ENCODE data around the gene ELOVL7.

ELOVL7 gene

DNA sequence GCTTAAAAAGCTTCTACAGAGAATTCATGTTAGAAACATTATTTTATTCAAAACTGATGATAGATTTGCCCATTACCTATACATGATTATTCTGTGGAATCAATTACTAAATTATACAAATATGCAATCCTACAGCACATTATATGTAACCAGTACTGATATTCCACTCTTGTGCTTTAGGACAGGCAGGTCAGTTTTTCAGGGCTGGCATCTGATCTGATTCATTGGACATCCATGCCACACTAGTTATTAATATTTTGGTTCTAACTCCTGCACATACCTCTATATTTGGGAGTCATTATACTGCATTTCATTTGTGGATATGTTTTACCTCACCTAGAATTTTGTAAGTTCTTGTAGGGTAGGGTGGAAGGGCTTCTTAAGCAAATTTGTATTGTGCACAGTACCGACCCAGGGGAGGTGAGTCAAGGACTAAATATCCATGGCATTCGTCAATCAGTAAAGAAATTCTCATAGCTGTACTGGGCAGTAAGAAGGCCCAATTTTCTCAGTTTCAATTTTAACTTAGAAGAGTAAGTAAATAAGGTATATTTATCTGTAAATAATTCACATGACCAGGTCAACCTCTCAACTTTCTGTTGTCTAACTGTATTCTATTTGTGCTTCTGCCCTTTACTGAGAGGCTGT is 33.5 kb downstream of the ELOVL7 start:
- TF ChIP-seq, protein P1, sequence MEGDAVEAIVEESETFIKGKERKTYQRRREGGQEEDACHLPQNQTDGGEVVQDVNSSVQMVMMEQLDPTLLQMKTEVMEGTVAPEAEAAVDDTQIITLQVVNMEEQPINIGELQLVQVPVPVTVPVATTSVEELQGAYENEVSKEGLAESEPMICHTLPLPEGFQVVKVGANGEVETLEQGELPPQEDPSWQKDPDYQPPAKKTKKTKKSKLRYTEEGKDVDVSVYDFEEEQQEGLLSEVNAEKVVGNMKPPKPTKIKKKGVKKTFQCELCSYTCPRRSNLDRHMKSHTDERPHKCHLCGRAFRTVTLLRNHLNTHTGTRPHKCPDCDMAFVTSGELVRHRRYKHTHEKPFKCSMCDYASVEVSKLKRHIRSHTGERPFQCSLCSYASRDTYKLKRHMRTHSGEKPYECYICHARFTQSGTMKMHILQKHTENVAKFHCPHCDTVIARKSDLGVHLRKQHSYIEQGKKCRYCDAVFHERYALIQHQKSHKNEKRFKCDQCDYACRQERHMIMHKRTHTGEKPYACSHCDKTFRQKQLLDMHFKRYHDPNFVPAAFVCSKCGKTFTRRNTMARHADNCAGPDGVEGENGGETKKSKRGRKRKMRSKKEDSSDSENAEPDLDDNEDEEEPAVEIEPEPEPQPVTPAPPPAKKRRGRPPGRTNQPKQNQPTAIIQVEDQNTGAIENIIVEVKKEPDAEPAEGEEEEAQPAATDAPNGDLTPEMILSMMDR (conservative IDR thresholded peaks at IDR 0.05; ENCODE audit: low read depth, low read length) = no peak
- peak; percentile 48 for DNase-seq (ENCODE audit: low read depth)
- no peak overlapping the region for H3K4me3 ChIP-seq (ENCODE audit: low read depth, low read length)

DNA sequence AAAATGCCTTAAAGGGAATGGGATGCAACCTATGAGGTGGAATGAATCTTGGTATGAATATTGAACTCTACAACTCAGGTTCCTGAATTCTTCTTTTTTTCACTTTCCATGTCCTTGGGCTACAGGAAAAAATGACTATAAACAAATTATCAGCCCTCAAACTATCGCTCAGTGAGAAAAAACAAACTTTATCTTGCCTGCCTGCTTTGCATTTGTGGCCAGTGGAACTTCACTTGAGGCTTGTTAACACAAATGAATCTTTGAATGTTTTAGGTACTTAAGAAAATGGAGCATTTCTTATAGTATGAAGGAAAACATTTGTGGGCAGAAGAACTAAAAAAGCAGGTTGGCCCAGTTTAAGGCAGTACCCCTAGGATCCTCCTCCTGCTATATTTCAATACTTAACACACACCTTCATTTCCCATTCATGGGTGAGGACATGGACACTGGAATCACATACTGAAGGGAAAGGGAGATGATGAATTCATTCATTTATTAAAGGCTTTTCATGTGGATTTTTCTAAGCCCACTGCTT is 34.1 kb downstream of the ELOVL7 start:
- H3K4me3 ChIP-seq (ENCODE audit: low read depth, low read length) = no peak overlapping the region
- no peak for DNase-seq (ENCODE audit: low read depth)
- TF ChIP-seq, protein P1 (conservative IDR thresholded peaks at IDR 0.05; ENCODE audit: low read depth, low read length) = no peak

DNA sequence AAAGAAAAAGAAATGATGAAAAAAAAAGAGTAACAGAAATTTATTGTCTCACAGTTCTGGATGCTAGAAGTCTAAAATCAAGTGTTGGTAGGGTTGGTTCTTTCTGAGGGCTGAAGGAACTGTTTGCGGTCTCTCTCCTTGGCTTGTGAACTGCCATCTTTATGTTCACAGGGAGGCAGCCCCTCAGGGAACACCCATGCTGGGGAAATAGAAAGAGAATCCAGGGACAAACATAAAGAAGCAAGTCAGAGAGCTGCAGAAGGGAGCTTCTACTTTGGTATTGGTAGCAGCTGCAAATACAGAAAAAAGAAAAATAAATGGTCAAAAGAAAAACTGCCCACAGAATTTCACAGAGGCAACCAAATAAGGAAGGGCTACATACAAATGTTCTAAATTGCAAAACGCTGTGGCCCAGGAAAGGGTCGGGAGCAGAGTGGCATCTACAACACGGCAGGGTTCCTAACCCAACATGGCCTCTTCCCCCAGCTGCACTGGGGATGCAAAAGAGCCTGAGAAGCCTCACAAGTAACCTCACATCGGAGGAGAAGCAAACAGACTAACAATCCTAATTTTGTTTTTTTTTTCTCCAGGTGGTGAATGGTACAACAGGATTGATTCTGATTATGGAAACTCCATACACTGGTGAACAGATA is 37.4 kb downstream of the ELOVL7 start:
- no peak for DNase-seq (ENCODE audit: low read depth)

DNA sequence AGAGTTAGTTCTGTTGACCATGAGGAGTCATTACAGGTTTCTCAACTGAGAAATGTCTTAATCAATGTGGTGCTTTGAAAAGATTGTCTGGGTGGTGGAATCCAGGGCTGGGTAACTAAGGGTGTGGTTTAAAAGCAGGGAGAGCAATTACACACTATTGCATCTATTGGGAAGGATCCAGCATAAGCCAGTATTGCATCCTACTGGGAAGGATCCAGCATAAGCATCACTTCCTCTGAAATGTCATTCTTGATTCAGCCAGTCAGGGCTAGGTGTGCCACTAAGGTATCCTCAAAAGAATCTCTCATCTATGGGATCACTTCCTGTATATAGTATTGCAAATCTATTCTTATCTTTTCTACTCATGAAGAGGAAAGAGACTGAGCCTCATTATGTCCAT is 38.6 kb downstream of the ELOVL7 start:
- no peak overlapping the region for H3K4me3 ChIP-seq (ENCODE audit: low read depth, low read length)
- TF ChIP-seq, protein P1 (conservative IDR thresholded peaks at IDR 0.05; ENCODE audit: low read depth, low read length) = no peak
- no peak for DNase-seq (ENCODE audit: low read depth)

More for the DNA sequence above, 37.4 kb downstream of the ELOVL7 start:
- no peak overlapping the region for H3K4me3 ChIP-seq (ENCODE audit: low read depth, low read length)
- TF ChIP-seq, protein P1 (conservative IDR thresholded peaks at IDR 0.05; ENCODE audit: low read depth, low read length) = no peak

DNA sequence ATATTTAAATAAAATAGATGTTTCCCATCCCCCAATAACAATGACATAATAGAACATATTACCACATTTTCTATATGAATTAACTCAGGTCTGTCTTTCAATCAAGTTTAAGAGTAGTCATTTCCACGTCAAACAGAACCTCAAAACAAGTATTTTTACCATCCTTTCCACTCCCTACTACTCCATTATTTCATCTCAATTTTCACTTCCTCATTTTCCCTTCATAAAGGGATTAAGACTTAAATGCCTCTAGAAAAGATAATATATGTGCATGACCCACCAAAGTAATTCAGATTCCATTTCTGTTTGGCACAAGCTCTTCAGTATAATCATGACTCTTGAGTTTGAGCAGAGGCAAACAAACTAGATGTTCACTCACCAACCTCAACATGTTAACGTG is 40.4 kb downstream of the ELOVL7 start:
- TF ChIP-seq, protein P1 (conservative IDR thresholded peaks at IDR 0.05; ENCODE audit: low read depth, low read length) = no peak
- H3K4me3 ChIP-seq (ENCODE audit: low read depth, low read length) = no peak overlapping the region
- DNase-seq (ENCODE audit: low read depth) = no peak

DNA sequence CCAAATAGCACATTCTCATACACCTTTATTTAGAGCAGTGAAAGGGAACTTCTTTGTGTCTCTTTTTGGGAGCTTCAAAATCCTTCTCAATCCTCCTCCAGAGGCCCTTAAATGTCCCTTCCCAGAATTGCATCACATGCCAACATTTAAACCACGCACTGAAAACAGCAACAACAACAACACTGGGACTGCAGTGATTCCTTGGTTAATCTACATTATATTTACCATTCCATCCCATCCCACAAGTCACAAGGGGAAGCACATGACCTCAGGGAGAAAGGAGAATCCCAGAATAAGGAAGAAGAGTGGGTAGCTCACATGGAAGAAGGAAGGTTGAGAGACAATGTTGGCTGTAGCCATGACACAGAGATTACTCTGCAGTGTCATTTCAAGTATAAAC is 41.1 kb downstream of the ELOVL7 start:
- no peak for DNase-seq (ENCODE audit: low read depth)
- TF ChIP-seq, protein P1 (conservative IDR thresholded peaks at IDR 0.05; ENCODE audit: low read depth, low read length) = no peak
- no peak overlapping the region for H3K4me3 ChIP-seq (ENCODE audit: low read depth, low read length)
